Endothelial cell of umbilical vein (primary cell): Measurements from ENCODE around the gene UST. TPM values are rescaled to one million over a fixed set of nuclear protein-coding genes. Genes with fewer than 3 reads are reported as not detected.

Source experiments
- BruUV-seq: library from RNA; stranded (reverse); fragments of 400-500 nt; replicated peaks from 2 replicates; lab custom pipeline; 2021; lab: Mats Ljungman, UMichigan
- CTCF ChIA-PET: fragments of 300-600, 350-600 bp; sonication (Branson Sonifier 250); formaldehyde crosslinking; loops from one replicate; lab custom pipeline; 2021; ENCODE audit warnings: antibody characterized with exemption, inconsistent platforms; lab: Charles Lee
- POLR2A ChIA-PET: fragments of 300-600, 350-600 bp; sonication (Branson Sonifier 250); formaldehyde crosslinking; loops from one replicate; lab custom pipeline; 2021; ENCODE audit warnings: antibody characterized with exemption, inconsistent platforms; lab: Charles Lee
- DNase-seq: peaks from one replicate; pipeline ENCODE4 v3.0.0-alpha.2; 2011; ENCODE audit warnings: low read depth, low spot score
- FAIRE-seq: peaks from 2 replicates; lab custom pipeline; 2011; peaks lifted over from hg19 to GRCh38; lab: Jason Lieb, UNC
- H2AFZ ChIP-seq: 2 replicates; pipeline ENCODE4 v1.6.0; 2012; ENCODE audit warnings: low read depth, low read length, control low read depth, inconsistent platforms
- H3K27ac ChIP-seq: 2 replicates; pipeline ENCODE4 v1.5.1; 2011; ENCODE audit warnings: low read depth, mild to moderate bottlenecking, control low read depth, low read length, moderate library complexity; ENCODE audit not compliant: insufficient read depth
- H3K27me3 ChIP-seq, 2 experiments: 2 replicates each; pipeline versions ENCODE4 v1.6.0 to v1.6.1; 2011; ENCODE audit warnings: low read length in 2 of 2, mixed read lengths in 1 of 2; ENCODE audit not compliant: control insufficient read depth in 2 of 2, insufficient read depth in 2 of 2
- H3K36me3 ChIP-seq, 2 experiments: 2 replicates in 1 of 2; 3 replicates in 1 of 2; pipeline ENCODE4 v1.5.1; 2011; ENCODE audit warnings: low read length in 2 of 2, mild to moderate bottlenecking in 1 of 2, moderate library complexity in 1 of 2; ENCODE audit not compliant: control insufficient read depth in 2 of 2, insufficient read depth in 2 of 2; ENCODE audit errors: extremely low read depth in 1 of 2
- H3K4me1 ChIP-seq: 3 replicates; pipeline ENCODE4 v1.5.1; 2011; ENCODE audit warnings: mild to moderate bottlenecking, low read length; ENCODE audit not compliant: control insufficient read depth, insufficient read depth; ENCODE audit errors: extremely low read depth
- H3K4me2 ChIP-seq: 2 replicates; pipeline ENCODE4 v1.6.1; 2011; ENCODE audit warnings: low read length, control low read depth, mixed read lengths; ENCODE audit not compliant: insufficient read depth
- H3K4me3 ChIP-seq, 3 experiments: fragments of 200-600 bp in 1 of 3; sonication (generic), shearing (Covaris generic) in 1 of 3; replicated peaks in 1 of 3; 2 replicates each; pipeline ENCODE4 v1.5.1; 2011 to 2016; ENCODE audit warnings: control low read depth in 3 of 3, low read length in 3 of 3, mild to moderate bottlenecking in 2 of 3, inconsistent platforms in 1 of 3, low read depth in 1 of 3, moderate library complexity in 1 of 3; ENCODE audit not compliant: insufficient read depth in 1 of 3
- H3K79me2 ChIP-seq: 2 replicates; pipeline ENCODE4 v1.6.0; 2012; ENCODE audit warnings: low read length, inconsistent platforms; ENCODE audit not compliant: control insufficient read depth, insufficient read depth
- H3K9ac ChIP-seq: replicated peaks from 2 replicates; pipeline ENCODE3; 2011; ENCODE audit warnings: low read length, control low read depth; ENCODE audit not compliant: insufficient read depth; ENCODE audit errors: extremely low read depth
- H3K9me1 ChIP-seq: replicated peaks from 3 replicates; pipeline ENCODE4 v1.6.0; 2011; ENCODE audit warnings: mild to moderate bottlenecking, low read length; ENCODE audit not compliant: control insufficient read depth, insufficient read depth; ENCODE audit errors: extremely low read depth
- H3K9me3 ChIP-seq: replicated peaks from 2 replicates; pipeline ENCODE4 v1.5.1; 2012; ENCODE audit warnings: low read length, inconsistent platforms; ENCODE audit not compliant: control insufficient read depth, insufficient read depth
- H4K20me1 ChIP-seq: replicated peaks from 2 replicates; pipeline ENCODE3; 2011; ENCODE audit warnings: mild to moderate bottlenecking, low read length; ENCODE audit not compliant: control insufficient read depth, insufficient read depth; ENCODE audit errors: extremely low read depth
- EZH2 ChIP-seq: IDR thresholded peaks from 2 replicates; pipeline ENCODE4 v1.6.1; 2012; ENCODE audit warnings: borderline replicate concordance, low read depth, mild to moderate bottlenecking, moderate library complexity, low read length, inconsistent platforms; ENCODE audit not compliant: severe bottlenecking
- FOS ChIP-seq: IDR thresholded peaks from 2 replicates; pipeline ENCODE4 v1.6.1; 2011; ENCODE audit warnings: mild to moderate bottlenecking, low read length, moderate library complexity, borderline replicate concordance; ENCODE audit not compliant: insufficient read depth
- GATA2 ChIP-seq: IDR thresholded peaks from 2 replicates; pipeline ENCODE4 v1.7.0; 2011; ENCODE audit warnings: low read depth, mild to moderate bottlenecking, moderate library complexity, mixed read lengths, low read length; ENCODE audit not compliant: insufficient read length, insufficient read depth
- JUN ChIP-seq: IDR thresholded peaks from 2 replicates; pipeline ENCODE4 v1.6.1; 2011; ENCODE audit warnings: borderline replicate concordance, low read depth; ENCODE audit not compliant: insufficient read length, insufficient read depth
- MYC ChIP-seq: IDR thresholded peaks from one replicate; pipeline ENCODE4 v1.6.1; 2011; ENCODE audit warnings: mild to moderate bottlenecking, low read depth, low read length
- POLR2AphosphoS5 ChIP-seq: IDR thresholded peaks from 2 replicates; pipeline ENCODE4 v1.6.1; 2012; ENCODE audit warnings: low read depth, mild to moderate bottlenecking, control low read depth, low read length, moderate library complexity; ENCODE audit not compliant: insufficient read depth
- dilution Hi-C: fragments of 300-500 bp; cut with MboI; formaldehyde crosslinking; loops from one replicate; pipeline ENCODE4 v1.15.0; 2019; ENCODE audit warnings: low sequenced_read_pairs; ENCODE audit not compliant: extremely low pct_ligation_motif_present
- intact Hi-C: fragments of 100-400 bp; cut with micrococcal nuclease; formaldehyde crosslinking; loops from one replicate; pipeline ENCODE4 v1.10.0; 2022
- polyA plus RNA-seq, 4 experiments: library from polyadenylated mRNA; depleted of rRNA in 3 of 4; stranded (reverse) in 3 of 4; unstranded in 1 of 4; fragments of >200 nt; gene quantifications; 2 replicates each; pipeline versions ENCODE4 v1.2.1 to v1.2.3, GENCODE V29; 2011 to 2012; ENCODE audit warnings: missing spikeins in 1 of 4
- total RNA-seq: library from RNA; stranded (reverse); gene quantifications from 2 replicates; pipeline ENCODE4 v1.2.3, GENCODE V29; 2021
- TF ChIP-seq, protein P1 (sequence below), 2 donors: IDR thresholded peaks; 1 replicate in 1 of 2; 2 replicates in 1 of 2; pipeline ENCODE4 v1.5.1; 2011; ENCODE audit warnings: low read length in 2 of 2, mild to moderate bottlenecking in 2 of 2, moderate library complexity in 2 of 2, control low read depth in 1 of 2, inconsistent platforms in 1 of 2, low read depth in 1 of 2; ENCODE audit not compliant: insufficient read depth in 1 of 2; ENCODE audit errors: extremely low read depth in 1 of 2

Gene UST
- total and polyA plus RNA-seq, 2 donors (not counting 3 experiments of a cell fraction or from before 2014, with no cell fraction given) = 0.26 to 0.84 TPM

DNA sequence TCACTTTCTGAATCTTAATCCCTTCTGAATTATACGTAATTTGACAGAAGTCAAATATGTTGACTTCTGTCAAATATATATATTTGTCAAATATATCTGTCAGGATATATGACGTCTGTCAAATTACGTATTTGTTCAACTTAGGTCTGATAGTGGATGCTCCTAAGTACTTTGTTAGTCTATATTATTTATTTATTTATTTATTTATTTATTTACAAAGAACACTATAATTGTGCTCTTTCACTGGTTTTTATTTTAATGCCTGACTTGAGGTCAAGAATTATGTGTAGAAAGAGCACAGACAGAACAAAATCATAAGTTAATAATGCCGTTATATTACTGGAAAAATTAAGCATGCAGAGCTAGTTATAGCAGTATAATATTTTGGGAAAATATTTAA, 81.2 kb downstream of the UST start:
- no peak overlapping the region for H3K9ac ChIP-seq
- no peaks in the 10 kb centered on the region for H3K9me3 ChIP-seq
- no peak for FAIRE-seq
- TF ChIP-seq FOS (no peak), MYC (no peak), EZH2 (no peak), GATA2 (no peak), JUN (no peak), POLR2AphosphoS5 (no peak)
- TF ChIP-seq, protein P1, sequence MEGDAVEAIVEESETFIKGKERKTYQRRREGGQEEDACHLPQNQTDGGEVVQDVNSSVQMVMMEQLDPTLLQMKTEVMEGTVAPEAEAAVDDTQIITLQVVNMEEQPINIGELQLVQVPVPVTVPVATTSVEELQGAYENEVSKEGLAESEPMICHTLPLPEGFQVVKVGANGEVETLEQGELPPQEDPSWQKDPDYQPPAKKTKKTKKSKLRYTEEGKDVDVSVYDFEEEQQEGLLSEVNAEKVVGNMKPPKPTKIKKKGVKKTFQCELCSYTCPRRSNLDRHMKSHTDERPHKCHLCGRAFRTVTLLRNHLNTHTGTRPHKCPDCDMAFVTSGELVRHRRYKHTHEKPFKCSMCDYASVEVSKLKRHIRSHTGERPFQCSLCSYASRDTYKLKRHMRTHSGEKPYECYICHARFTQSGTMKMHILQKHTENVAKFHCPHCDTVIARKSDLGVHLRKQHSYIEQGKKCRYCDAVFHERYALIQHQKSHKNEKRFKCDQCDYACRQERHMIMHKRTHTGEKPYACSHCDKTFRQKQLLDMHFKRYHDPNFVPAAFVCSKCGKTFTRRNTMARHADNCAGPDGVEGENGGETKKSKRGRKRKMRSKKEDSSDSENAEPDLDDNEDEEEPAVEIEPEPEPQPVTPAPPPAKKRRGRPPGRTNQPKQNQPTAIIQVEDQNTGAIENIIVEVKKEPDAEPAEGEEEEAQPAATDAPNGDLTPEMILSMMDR (IDR thresholded peaks at IDR 0.05; ENCODE audit: extremely low read depth in 1 of 2, insufficient read depth in 1 of 2, low read depth in 1 of 2, low read length in 2 of 2) = no peak
- no peaks in the 10 kb centered on the region for H3K79me2 ChIP-seq
- intact Hi-C loops (no loop called here), dilution Hi-C loops (no loop called here)
- no peak overlapping the region for H3K4me3 ChIP-seq
- no peaks in the 10 kb centered on the region for H3K4me1 ChIP-seq
- no peaks in the 10 kb centered on the region for H4K20me1 ChIP-seq
- H3K4me2 ChIP-seq = no peak overlapping the region
- H3K36me3 ChIP-seq = no peaks in the 10 kb centered on the region
- CTCF ChIA-PET = no interaction called here
- H2AFZ ChIP-seq = no peak overlapping the region
- POLR2A ChIA-PET = no interaction called here
- H3K27me3 ChIP-seq = no peaks in the 10 kb centered on the region
- no peaks in the 10 kb centered on the region for H3K9me1 ChIP-seq
- no peak overlapping the region for H3K27ac ChIP-seq
- no peak for DNase-seq
- BruUV-seq = no TSS peak
